CD4-positive, alpha-beta T cell treated with Interleukin-4 for 1 hour (primary cell): Measurements from ENCODE around the gene SGMS1.
A peak's percentile ranks its signal among the peaks of the same experiment; 100 is the strongest.

Experiments used
- DNase-seq, 2 donors: peaks; one replicate each; pipeline ENCODE4 v3.0.0-alpha.2; 2020 to 2022

Gene SGMS1

GRCh38 chr10:50531388-50532077 lies 92.2 kb downstream of the SGMS1 start:
- DNase-seq = no peak

DNA sequence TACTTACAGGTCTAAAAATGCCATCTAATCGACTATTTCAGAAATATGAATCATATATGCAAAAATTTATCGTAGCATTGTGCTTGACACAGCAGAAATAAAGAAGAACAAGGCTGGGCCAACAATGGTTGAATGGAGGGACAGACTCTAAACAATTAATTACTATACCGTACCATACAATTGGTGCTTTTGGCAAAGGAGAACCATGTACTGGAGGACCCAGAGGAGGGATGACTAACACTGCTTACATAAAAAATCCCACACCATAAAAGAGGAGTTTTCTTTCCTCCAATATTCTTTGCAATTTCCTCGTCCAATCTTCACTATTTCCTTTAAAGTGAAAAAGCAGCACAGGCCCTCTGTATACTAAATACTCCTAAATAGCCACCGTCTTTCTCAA lies 94.1 kb downstream of the SGMS1 start:
- no peak for DNase-seq

DNA sequence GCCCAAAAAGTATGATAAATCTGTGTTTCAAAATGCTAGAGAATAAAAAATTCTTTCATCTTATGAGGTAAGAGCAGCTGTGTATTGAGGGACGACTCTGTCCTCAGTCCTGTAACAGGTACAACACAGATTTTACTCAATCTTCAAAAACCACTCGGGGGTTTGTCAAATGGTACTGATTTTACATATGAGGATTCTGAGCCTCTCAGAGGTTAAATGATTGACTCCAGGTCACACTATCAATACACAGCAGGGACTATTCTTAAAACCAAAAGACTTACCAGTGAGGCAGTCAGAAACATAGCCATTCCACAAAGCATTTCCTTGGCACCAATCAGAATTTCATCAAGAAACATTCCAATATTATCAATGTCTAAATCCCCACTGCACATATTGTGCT lies 95.5 kb downstream of the SGMS1 start:
- DNase-seq = no peak

- peak in 1 of 2 donors; percentile 39 for DNase-seq
Measured at GRCh38 chr10:50527442-50528043, 96.2 kb downstream of the SGMS1 start.

DNA sequence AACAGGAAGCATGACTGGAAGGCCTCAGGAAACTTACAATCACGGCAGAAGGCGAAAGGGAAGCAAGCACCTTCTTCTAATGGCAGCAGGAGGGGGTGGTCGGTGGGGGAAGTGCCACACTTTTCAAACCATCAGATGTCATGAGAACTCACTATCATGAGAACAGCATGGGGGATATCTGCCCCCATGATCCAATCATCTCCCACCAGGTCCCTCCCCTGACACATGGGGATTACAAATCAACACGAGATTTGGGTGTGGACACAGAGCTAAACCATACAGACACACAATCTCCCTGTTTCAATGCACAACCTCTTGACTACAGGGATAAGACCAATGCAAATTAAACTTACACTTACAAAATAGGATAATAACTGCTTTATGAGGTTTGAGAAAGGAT lies 97.6 kb downstream of the SGMS1 start:
- no peak for DNase-seq

- no peak for DNase-seq
Measured at GRCh38 chr10:50523357-50523756, 100.4 kb downstream of the SGMS1 start.

- no peak for DNase-seq
Measured at GRCh38 chr10:50522908-50523307, 100.8 kb downstream of the SGMS1 start.

DNA sequence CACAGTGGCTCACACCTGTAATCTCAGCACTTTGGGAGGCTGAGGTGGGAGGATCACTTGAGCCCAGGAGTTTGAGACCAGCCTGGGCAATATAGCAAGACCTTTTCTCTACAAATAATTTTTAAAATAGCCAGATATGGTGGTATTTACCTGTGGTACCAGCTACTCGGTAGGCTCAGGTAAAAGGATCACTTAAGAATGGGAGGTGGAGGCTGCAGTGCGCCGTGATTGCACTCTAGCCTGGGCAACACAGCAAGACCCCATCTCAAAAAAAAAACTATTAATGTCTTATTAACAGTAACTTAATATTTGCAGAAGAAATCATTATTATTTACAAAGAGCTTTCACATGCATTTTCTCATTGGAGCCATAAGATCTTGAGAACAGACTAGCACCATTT lies 103.6 kb downstream of the SGMS1 start:
- DNase-seq = no peak

GRCh38 chr10:50517626-50518025 lies 106.1 kb downstream of the SGMS1 start:
- DNase-seq = no peak

DNA sequence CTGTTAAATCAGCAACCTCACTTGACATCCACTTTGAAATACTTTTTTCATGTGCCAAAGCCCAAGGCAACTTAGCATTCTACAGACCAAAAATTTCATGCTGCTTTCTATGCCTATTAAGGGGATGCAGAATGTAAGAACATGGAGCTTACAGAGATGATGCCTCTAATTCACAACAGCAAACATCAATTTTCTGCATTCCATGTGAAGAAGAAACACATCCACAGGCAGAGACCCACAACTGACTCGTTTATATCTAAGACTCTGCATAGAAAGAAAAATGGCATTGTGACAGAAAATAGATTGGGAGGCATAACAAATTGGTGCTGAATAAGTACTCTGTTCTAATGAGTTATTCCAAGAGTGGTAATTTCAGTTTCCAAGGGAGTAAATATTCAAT lies 107.6 kb downstream of the SGMS1 start:
- no peak for DNase-seq

DNA sequence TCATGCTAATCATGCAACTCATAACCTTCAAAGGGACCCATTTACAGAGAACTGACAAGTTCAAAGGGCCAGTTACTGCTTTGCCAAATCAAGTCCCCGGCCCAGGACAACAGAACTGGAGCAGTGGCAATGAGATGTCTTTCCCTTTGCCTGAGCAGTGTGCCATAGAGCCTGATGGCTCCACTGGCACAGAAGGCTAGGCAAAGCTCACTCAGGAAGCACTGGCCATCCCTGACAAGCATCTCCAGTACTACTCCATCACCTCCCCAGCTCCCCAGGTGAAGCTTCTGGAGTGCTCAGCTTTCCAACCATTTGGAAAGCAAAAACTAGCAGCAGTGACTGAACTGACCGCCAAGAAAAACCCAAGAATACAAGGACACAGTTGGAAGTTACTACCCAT lies 108.3 kb downstream of the SGMS1 start:
- DNase-seq = no peak

- no peak for DNase-seq
Measured at GRCh38 chr10:50514995-50515394, 108.8 kb downstream of the SGMS1 start.

- no peak for DNase-seq
Measured at GRCh38 chr10:50513956-50514355, 109.8 kb downstream of the SGMS1 start.

GRCh38 chr10:50512743-50513416 lies 110.9 kb downstream of the SGMS1 start:
- DNase-seq = peak; percentile 19 to 59

DNA sequence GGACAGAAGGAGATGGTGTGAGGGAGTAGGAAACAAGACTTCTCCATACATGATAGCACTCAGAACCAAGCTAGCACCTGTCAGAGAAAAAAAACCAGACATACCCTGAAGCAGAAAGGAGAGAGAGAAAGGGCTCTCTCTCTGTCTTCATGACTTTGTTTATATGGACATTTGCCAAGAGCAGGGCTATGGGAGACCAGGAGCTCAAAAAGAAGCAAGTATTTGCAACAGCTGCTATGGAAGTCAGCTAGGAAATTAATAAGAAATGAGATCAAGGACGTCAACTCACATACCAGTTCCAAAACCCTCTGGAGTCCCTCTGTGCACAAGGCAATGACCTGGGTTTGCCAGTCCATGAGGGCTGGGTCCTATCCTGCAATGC lies 111.6 kb downstream of the SGMS1 start:
- no peak for DNase-seq

GRCh38 chr10:50511492-50512213 lies 112.1 kb downstream of the SGMS1 start:
- DNase-seq = no peak

- DNase-seq = no peak
Measured at GRCh38 chr10:50510517-50511473, 113.0 kb downstream of the SGMS1 start.

DNA sequence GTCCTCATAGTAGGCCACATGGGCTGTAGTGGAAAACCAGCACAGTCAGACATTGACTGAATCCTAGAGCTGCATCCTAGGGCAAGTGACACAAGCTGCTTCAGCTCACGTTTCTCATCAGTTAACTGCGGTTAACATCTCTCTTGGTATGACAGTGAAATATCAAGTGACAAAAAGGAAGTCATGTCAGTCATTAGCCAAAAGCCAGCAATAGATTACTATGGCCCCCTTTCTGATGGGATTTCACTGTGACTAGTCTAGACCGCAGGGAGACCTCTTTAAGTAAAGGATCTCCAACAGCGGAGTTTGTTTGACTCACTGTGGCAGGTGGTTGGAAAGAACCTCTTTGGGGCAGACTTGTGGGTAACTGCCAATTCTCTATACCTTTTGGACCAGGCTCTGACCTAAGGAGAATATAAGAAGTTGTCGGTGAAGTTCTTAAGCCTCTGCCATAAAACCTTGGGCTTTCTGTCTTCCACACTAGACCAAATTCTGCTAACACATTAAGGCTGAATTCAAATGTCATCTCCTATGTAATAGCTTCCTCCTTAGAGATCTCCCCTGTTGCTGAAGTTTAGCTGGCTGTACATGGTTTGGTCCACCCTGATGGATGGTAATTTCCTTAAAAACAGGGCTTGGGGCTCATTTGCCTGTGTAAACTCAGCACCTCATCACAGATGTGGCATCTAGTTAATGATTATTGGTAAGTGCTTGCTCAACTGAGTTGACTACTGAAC lies 115.3 kb downstream of the SGMS1 start:
- DNase-seq = peak in 1 of 2 donors; percentile 54

GRCh38 chr10:50506861-50507573 lies 116.7 kb downstream of the SGMS1 start:
- no peak for DNase-seq

DNA sequence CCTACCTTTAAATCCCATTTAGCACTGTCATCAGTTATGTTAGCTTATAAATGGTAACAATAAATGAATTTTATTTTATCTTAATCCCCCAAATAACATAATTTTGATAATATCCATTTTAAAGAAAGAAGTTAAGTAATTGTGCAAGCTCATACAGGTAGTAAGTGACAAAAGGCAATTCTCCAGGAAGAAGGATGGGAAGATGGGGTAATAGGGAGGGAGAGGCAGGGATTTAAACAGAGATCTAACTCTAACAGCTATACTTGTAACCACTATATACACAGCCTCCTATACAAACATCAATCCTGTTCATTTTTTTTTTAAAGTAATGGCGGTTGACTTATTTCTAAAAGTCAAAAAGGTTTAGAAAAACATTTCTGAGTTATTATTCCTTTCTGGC lies 119.4 kb downstream of the SGMS1 start:
- DNase-seq = no peak
